NCI-H526 treated with DMSO at 0.1 percent for 48 hours (cell line): ENCODE results near the gene IL22RA1.

Source experiments
- DNase-seq: peaks from one replicate; lab custom pipeline; 2025; lab: John Stamatoyannopoulos, UW

Gene IL22RA1

DNA sequence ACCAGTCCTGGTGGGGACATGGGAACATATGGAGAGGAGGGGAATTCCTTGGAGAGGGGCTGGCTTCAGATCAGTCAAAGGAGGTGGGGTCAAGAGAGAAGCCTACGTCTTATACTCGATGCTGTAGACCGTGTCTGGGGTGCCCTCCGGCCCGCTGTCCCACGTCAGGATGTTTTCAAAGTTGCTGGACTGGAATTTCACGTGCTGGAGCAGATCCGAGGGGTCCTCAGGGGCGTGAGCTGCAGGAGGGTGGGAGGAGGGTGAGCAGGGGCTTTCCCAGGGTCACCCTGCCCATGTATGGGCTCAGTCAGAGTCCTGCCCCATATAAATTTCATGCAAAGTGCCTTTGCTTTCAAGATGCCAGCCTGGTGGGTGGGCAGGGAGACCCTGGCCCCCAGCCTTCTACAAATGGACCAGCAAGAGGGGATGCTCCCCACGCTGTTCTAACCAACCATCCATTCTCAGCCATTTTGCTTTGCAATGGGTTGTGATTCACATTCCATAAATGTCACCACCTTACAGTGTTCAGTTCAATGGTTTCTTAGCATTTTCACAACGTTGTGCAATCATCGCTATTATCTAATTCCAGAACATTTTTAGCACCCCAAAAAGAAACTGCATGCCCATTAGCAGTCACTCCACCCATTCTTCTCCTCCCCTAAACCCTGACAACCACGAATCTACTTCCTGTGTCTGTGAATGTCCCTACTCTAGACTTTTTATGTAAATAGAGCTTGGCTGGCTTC, 4.3 kb downstream of the IL22RA1 start:
- no peak for DNase-seq

DNA sequence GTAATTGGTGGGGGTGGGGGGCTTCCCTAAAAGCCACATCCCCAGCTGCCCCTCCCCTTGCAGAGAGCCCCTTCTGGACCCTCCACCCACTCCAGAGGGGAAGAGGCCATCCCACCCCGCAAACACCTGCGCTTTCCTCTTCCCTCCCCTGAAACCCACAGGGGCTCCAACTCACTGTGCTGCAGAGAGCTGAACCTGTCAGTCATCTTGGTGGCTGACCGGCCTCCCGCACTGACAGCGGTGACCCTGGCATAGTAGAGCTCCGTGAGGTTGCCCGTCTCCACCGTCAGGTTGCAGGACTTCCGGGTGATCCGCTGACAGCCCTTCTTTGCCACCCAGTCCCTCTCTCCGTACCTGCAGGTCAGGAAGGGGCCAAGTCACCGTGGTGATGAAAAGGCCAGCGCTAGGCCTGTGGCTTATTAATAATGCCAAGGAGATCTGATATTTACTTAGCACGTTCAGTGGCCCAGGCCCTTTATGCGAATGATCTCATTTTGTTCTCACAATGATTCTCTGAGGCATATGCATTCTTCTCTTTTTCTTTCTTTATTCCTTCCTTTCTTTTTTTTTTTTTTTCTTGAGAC, 5.9 kb downstream of the IL22RA1 start:
- DNase-seq, result no peak

DNA sequence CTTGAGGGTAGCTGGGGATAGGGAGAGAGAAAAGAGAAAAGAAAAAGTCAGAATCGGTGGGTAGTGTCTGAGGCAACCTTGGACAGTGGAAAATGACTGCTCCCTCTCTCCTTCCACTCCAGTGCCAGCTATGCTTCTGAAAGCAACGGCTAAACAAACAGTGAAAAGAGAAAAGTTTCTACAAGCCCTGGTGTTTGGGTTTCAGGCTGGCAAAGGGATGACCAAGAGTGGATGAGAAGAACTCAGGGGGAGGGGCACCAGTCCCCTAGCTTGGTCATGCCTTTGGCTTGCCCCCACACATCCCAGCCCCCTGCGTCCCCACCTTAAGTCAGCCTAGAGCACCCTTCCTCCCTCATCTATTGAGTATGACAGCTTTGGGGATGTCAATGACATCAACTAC, 8.6 kb downstream of the IL22RA1 start:
- DNase-seq, result no peak

DNA sequence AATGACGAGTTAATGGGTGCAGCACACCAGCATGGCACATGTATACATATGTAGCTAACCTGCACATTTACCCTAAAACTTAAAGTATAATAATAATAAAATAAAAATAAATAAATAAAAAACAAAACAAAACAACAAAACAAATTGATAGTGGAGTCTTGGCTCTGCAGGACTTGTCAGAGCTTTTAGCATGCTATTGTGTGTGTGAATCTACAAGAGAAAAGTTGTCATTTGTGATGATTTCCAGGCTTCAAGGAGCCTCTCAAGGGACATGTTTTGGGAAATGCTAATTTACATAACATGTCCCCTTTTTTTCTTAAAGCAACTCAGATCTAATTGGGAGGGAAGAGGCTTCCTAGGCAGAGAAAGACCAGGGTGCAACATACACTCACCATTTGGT, 9.1 kb downstream of the IL22RA1 start:
- no peak for DNase-seq

DNA sequence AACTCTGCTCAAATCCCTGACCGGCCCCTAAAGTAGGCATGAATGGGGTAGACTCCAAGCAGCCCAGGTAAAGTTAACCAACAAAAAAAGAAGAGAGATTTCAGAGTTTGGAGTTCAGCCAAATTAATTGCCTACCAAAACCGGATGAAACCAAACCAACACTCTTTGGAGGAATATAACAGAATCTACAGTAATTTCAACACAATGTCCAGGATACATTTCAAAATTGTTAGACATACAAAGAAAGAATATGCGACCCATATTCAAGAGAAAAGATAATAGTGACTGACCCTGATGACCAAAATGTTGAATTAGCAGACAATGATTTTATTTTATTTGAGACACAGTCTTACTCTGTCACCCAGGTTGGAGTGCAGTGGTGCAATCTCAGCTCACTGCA, 12.6 kb downstream of the IL22RA1 start:
- DNase-seq, result no peak

DNA sequence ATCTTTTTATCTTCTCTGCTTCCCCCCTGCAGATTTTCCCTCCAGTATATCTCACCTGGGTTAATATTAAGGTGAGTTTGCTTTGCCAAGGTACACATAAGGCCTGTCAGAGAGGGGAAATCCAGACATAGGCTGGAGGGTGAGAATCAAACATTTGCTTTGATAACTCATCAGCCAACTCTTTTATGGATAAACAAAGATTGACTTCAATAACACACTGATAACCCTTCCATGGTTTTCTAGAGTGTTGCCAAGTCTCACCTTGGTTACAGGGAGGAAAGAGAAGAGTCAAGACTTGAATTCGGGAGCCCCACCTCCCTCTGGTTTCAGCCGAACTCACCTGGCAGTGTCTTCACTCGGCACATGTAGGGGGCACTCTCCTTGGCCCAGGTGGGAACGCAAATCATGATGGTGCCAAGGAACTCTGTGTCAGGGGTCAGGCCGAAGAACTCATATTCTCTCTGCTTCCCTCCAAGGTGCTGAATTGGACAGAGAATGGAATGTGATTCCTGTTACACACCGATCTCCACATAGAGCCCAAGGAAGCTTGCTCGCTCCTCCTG, 15.1 kb downstream of the IL22RA1 start:
- DNase-seq, result no peak

DNA sequence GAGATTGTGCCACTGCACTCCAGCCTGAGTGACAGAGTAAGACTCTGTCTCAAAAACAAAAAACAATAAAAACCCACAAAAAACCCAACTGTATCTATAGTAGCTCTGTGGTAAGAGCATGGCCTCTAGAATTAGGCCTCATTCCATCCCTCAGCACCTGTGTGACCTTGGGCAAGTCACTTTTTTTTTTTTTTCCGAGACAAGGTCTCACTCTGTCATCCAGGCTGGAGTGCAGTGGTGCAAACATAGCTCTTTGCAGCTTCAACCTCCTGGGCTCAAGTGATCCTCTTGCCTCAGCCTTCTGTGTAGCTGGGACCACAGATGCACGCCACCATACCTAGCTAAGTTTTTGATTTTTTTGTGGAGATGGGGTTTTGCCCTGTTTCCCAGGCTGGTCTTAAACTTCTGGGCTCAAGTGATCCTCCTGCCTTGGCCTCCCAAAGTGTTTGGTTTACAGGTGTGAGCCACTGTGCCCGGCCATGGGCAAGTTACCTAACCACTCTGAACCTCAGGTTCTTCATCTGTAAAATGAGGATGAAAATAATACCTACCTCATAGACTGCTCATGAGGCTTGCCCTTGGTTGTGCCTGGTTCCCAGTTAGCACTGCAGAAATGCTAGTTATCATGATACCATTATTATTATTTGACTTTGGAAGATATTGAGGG, 15.7 kb downstream of the IL22RA1 start:
- DNase-seq, result no peak

DNA sequence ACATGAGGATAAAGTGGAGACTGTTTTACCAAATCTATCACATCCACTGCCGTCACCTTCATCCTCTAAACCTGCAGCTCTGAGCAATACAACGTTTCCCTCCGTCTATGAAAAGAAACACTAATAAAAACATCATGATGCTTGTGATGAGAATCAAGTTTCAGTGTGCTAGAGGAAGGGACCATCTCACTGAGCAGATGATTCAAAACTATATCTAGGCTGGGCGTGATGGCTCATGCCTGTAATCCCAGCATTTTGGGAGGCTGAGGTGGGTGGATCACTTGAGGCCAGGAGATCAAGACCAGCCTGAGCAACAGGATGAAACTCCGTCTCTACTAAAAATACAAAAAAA, 16.3 kb downstream of the IL22RA1 start:
- no peak for DNase-seq

DNA sequence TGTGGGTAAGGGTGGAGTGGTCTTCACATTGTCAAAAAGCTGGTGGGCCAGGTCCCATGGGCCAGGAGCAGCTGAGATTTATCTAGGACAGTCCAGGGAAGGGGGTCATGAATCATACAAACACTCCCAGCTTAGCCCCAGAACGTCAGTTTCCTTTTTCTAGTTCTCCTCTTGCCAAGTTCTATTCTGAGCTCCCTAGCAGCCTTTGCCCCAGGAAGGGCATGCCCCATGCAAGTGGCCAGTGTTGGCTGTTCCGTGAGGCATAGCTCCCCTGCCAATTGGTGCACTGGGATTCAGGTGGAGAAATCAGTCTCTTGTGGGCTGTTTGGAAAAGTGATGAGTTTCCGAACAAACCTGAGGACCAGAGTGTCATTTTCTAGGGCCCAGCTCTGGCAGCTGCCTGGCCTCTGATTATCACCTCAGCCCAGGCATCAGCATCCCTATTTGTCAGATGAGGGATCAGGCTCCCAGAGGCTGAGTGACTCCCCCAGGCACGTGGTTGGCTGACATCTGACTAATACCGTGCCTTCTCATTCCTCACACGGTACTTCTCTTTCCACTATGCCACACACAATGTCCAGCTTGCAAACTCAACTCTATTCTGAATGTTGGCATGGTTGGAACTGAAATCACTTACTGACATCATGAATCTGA, 16.8 kb downstream of the IL22RA1 start:
- no peak for DNase-seq

DNA sequence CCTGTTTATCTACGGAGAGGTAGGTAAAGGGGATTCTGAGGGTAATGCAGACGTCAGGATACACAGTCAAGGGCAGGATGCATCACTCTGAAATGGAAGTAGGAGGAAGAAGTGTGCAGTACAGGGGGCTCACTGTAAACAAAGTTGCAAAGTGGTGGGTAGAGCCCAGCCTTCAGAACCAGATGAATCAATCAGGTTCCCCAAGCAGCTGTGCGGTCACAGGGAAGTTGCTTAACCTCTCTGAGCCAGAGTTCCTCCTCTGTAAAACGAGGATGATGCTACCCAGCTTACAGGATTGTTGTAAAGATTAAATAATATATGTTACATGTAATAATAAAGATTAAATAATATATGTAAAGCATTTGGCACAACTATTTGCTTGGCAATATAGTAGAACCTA, 17.5 kb downstream of the IL22RA1 start:
- no peak for DNase-seq

DNA sequence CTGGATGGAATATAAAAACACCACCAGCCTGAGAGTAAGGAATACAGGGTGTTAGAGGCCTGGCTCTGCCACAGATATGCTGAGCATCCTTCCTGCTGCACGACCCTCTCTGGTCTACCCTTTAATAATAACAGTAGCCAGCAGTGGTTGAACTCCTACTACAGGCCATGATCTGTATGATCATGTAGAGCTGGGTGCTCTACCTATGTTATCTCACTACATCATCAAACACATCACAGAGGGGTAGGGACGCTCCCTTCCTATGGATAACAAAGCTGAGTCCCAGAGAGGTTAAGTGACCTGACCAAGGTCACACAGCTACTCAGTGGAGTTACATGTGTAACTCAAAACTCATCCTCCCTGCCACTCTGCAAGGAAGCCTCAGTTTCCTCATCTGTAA, 18.0 kb downstream of the IL22RA1 start:
- DNase-seq, result no peak

DNA sequence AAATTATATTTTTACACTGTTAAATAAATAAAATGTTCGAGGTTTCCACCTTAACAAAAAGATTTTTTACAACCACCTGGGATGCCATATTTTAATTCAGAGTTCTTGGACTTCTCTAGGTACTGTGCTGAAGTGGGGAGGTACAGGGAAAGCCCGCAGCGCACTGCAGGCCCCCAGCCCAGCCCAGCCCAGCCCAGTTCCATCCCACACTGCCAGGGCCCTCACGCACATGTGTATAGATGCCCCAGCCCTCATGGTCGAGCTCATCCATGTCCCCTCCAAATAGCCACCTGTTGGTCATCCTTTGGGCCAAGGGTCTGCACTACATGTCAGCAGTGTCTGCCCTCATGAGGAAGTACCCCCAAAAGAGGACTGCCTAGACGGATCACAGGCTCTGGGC, 19.3 kb downstream of the IL22RA1 start:
- DNase-seq, result no peak

DNA sequence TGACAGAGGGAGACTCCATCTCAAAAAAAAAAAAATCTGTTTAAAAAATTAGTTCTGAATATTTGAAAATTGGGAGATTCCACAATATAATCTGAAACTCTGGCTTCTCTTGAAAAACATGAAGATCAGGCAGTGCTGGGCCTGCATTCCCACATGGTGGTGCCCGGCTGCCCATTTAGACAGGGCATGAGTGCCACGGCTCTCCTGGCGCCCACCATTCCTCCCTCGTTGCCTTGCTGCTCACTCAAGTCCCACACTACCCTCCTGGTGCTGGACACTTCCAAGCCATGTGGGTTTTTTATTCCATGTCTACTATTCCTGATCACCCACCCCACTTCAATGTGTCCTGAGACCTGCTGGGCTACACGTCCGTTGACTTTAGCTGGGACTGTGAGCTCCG, 20.2 kb downstream of the IL22RA1 start:
- no peak for DNase-seq

DNA sequence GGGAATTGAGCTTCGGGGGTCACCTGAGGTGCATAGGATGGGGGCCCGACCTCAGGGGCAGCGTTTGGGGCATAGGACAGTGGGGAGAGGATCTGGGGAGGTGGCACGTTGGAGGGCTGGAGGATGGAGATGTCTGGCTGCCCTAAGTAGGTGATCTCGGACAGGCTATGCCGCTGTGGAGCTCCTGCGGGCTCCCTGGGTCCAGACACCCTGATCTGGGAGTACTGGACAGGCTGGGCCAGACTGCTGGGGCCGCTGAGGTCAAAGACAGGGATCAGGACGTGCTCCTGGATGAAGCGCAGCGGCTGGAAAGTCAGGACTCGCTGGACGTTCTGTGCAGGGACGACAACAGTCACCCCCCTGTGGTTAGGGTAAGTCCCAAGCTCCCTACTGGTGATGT, 21.5 kb downstream of the IL22RA1 start:
- DNase-seq, result no peak

DNA sequence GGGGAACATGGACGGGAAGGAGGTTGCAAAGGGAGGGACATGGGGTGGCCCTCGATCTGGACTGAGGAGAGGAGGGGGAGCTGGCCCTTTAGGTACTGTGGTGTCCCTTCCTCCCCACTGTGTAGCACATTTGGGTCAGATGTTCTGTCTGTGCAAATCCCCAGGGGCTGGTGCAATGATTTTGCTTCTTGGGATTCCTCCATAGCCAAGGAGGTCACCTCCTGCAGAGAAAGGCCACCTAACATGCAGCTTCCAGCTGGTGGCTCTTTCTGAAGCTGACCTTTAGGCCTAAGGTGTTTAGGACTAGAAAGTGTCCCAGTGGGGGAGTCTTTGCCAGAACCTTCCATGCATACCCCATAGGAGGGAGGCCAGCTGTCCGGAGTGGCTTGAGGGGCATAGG, 22.0 kb downstream of the IL22RA1 start:
- no peak for DNase-seq

DNA sequence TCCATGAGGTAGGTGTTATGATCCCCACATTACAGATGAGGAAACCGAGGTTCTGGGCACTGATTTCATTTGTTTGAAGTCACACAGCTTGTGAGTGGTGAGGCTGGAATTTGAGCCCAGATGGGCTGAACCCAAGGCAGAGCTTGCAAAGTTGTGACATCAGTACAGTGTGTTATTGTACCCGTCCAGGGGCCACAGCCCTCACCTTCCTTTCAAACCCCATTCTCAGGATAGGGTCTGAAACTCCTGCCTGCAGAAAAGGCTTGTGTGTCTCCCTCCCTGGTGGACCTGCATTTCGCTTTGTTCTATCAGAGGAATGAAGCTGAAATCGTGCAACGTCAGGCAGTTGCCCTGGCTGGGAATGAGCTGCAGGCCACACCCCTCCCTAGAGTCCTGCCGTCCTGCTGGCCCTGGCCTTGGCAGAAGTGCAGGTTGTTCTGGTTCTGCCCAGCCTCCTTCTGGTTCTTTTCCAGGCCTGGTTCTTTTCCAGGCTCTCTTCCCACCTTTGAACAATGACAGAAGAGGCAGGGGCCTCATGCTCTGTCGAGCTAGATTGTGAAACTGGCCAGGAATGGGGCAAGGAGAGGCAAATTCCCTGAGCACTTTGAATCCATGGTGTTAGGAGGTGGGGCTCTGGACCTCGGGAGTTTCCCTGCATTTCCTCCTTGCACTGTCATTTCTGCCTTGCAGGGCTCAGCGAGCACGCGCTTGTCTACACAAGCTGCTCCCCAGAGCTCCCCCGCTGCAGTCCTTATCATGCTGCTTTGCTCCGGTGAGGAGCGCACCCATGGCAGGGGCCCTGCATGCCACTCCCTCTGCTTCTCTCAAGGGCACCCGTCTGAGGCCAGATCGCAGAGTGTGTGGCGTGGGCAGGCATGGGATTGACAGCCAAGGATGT, 22.8 kb downstream of the IL22RA1 start:
- DNase-seq, result no peak

DNA sequence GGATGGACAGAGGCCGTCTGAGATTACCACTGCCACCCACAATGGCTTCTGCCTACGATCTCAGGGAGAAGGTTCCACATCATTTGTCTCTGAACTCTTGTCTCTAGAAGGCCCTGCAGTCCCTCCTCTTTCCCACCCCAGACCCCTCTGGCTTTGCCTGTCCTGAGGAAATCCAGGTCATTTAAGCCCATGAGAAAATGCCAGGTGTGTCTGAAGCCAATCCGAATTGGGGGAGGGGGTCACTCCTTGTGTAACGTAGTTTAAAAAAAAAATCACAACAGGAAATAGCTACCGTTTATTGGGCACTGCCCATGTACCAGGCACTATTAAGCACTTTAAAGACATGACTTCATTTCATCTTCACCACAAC, 23.5 kb downstream of the IL22RA1 start:
- no peak for DNase-seq

DNA sequence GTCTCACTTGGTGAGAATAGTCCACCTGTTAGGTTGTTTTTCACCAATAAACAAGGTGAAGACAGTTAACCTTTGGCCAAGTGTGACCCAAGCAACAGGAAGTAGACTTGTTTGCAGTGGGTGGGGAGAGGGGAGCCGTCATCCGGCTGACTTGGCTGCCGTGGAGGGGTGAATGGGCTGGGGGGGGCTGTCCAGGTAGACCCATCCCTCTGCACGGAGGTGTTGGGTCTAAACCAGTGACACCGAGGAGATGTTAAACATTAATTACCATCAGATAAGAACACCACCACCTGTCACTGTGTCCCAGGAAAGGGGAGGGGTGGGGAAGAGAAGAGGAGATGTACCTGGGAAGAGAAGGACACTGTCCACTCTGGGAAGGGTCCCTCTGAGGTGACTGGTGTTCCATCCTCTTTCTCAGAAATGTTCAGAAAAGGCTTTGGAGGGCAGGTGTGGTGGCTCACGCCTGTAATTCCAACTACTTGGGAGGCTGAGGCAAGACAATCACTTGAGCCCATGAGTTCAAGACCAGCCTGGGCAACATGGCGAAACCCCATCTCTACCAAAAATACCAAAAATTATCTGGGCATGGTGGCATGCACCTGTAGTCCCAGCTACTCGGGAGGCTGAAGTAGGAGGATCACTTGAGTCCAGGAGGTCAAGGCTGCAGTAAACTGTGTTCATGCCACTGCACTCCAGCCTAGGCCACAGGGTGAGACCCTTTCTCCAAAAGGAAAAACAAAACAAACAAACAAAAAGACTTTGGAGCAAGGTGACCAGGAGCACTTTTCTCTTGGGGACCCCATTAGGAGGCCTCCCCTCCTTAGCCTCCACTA, 24.3 kb downstream of the IL22RA1 start:
- DNase-seq, result no peak

DNA sequence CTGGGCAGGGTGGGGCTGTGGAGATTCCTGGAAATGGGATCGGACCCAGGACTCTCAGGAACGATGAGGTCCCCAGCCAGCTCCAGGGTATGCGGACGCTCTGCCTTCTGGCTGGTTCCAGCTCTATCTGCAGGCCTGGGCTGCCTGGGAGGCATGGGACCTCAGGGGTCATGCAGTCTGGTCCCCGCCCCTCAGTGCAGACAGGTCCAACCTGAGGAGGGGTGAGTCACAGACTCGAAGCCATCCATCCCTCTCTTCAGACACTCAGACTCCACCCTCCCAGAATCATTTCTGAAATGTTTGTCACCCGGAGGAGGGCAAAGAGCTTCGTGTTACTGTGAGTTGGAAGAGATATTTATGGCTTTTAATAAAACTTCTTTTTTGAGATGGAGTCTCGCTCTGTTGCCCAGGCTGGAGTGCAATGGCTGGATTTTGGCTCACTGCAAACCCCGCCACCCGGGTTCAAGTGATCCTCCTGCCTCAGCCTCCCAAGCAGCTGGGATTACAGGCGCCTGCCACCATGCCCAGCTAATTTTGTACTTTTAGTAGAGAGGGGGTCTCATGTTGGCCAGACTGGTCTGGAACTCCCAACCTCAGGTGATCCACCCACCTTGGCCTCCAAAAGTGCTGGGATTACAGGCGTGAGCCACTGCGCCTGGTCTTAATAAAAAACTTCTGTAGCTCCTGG, 25.1 kb downstream of the IL22RA1 start:
- DNase-seq, result no peak

DNA sequence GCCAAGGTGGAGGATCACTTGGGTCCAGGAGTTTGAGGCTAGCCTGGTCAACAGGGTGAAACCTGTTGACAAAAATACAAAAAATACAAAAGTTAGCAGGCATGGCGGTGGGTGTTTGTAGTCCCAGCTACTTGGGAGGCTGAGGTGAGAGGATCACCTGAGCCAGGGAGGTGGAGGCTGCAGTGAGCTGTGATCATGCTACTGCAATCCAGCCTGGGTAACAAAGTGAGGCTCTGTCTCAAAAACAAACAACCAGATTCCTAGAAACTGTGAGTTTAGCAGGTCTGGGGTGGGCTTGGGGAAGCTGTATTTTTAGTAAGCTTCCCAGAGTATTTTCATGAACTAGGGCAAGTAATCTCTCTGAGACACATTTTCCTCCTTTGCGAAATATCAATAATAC, 25.8 kb downstream of the IL22RA1 start:
- no peak for DNase-seq
